Mesenchymal stem cell (in vitro differentiated cells and primary cell): Measurements from ENCODE around the gene GFER.
"Not testable (repeated sequence)": the region's sequence is repeated elsewhere in the genome, so short reads cannot be mapped to it uniquely, and the experiment has no call there.

Experiments used
- DNase-seq: peaks from one replicate; pipeline ENCODE4 v3.0.0-alpha.2; 2013
- H2AFZ ChIP-seq: one replicate; pipeline ENCODE4 v1.6.1; 2013; ENCODE audit warnings: low read depth, mild to moderate bottlenecking, control low read depth, inconsistent platforms, low read length, moderate library complexity
- H2AK5ac ChIP-seq: 2 replicates; pipeline ENCODE4 v1.6.1; 2013; ENCODE audit warnings: low read length, moderate library complexity, mild to moderate bottlenecking, inconsistent platforms; ENCODE audit not compliant: severe bottlenecking
- H2BK120ac ChIP-seq: one replicate; pipeline ENCODE4 v1.6.1; 2013; ENCODE audit warnings: low read depth, mild to moderate bottlenecking, inconsistent platforms, low read length, moderate library complexity
- H2BK12ac ChIP-seq, 2 experiments: one replicate each; pipeline ENCODE4 v1.6.1; 2013; ENCODE audit warnings: inconsistent platforms in 2 of 2, low read length in 2 of 2, mild to moderate bottlenecking in 2 of 2, moderate library complexity in 2 of 2, control low read depth in 1 of 2
- H2BK15ac ChIP-seq: one replicate; pipeline ENCODE4 v1.6.1; 2013; ENCODE audit warnings: mild to moderate bottlenecking, low read depth, inconsistent platforms; ENCODE audit not compliant: poor library complexity, severe bottlenecking
- H2BK5ac ChIP-seq: 2 replicates; pipeline ENCODE4 v1.6.1; 2013; ENCODE audit warnings: low read depth, mild to moderate bottlenecking, low read length, control low read depth, inconsistent platforms; ENCODE audit not compliant: poor library complexity, severe bottlenecking
- H3K14ac ChIP-seq, 2 experiments: one replicate each; pipeline ENCODE4 v1.6.1; 2013; ENCODE audit warnings: inconsistent platforms in 2 of 2, low read length in 2 of 2, control low read depth in 1 of 2, mild to moderate bottlenecking in 1 of 2, moderate library complexity in 1 of 2
- H3K18ac ChIP-seq, 2 experiments: one replicate each; pipeline ENCODE4 v1.6.1; 2013; ENCODE audit warnings: inconsistent platforms in 2 of 2, low read length in 2 of 2, control low read depth in 1 of 2, low read depth in 1 of 2, mild to moderate bottlenecking in 1 of 2
- H3K23ac ChIP-seq, 2 experiments: one replicate each; pipeline ENCODE4 v1.6.1; 2013; ENCODE audit warnings: inconsistent platforms in 2 of 2, low read length in 2 of 2, mild to moderate bottlenecking in 2 of 2, moderate library complexity in 2 of 2, control low read depth in 1 of 2
- H3K27ac ChIP-seq: 2 replicates; pipeline ENCODE4 v1.5.1; 2013; ENCODE audit warnings: mild to moderate bottlenecking, moderate library complexity, low read length, control low read depth, inconsistent platforms; ENCODE audit not compliant: poor library complexity, severe bottlenecking
- H3K27me3 ChIP-seq, 2 experiments: 2 replicates each; pipeline versions ENCODE4 v1.6.1 to v1.7.0; 2013; ENCODE audit warnings: low read length in 2 of 2, mild to moderate bottlenecking in 2 of 2, moderate library complexity in 2 of 2, control low read depth in 1 of 2, inconsistent platforms in 1 of 2; ENCODE audit not compliant: control insufficient read depth in 1 of 2, insufficient read depth in 1 of 2
- H3K36me3 ChIP-seq, 2 experiments: 2 replicates each; pipeline versions ENCODE4 v1.6.1 to v1.7.0; 2013; ENCODE audit warnings: low read length in 2 of 2, control low read depth in 1 of 2, inconsistent platforms in 1 of 2, low read depth in 1 of 2, mild to moderate bottlenecking in 1 of 2; ENCODE audit not compliant: insufficient read depth in 2 of 2, control insufficient read depth in 1 of 2
- H3K4ac ChIP-seq, 2 experiments: one replicate each; pipeline ENCODE4 v1.6.1; 2013; ENCODE audit warnings: inconsistent platforms in 2 of 2, low read length in 2 of 2, mild to moderate bottlenecking in 2 of 2, moderate library complexity in 2 of 2, control low read depth in 1 of 2, low read depth in 1 of 2
- H3K4me1 ChIP-seq: 2 replicates; pipeline ENCODE4 v1.6.1; 2013; ENCODE audit warnings: low read depth, low read length, control low read depth; ENCODE audit not compliant: control insufficient read depth, insufficient read depth
- H3K4me2 ChIP-seq: 2 replicates; pipeline ENCODE4 v1.6.1; 2013; ENCODE audit warnings: low read length, mild to moderate bottlenecking, inconsistent platforms; ENCODE audit not compliant: poor library complexity, severe bottlenecking
- H3K4me3 ChIP-seq, 2 experiments: 2 replicates each; pipeline versions ENCODE4 v1.5.1 to v1.7.0; 2013; ENCODE audit warnings: low read length in 2 of 2, mild to moderate bottlenecking in 2 of 2, control low read depth in 1 of 2, low read depth in 1 of 2; ENCODE audit not compliant: insufficient read depth in 1 of 2
- H3K79me1 ChIP-seq: replicated peaks from 2 replicates; pipeline ENCODE4 v1.6.1; 2013; ENCODE audit warnings: mild to moderate bottlenecking, control low read depth, low read length, inconsistent platforms; ENCODE audit not compliant: poor library complexity, severe bottlenecking
- H3K9ac ChIP-seq: 2 replicates; pipeline ENCODE4 v1.7.0; 2013; ENCODE audit warnings: mild to moderate bottlenecking, low read length, moderate library complexity
- H3K9me3 ChIP-seq: 2 replicates; pipeline ENCODE4 v1.7.0; 2013; ENCODE audit warnings: mild to moderate bottlenecking, low read length; ENCODE audit not compliant: control insufficient read depth
- H4K8ac ChIP-seq: one replicate; pipeline ENCODE4 v1.6.1; 2013; ENCODE audit warnings: inconsistent platforms, mild to moderate bottlenecking, low read length, moderate library complexity
- H4K91ac ChIP-seq: one replicate; pipeline ENCODE4 v1.6.1; 2013; ENCODE audit warnings: mild to moderate bottlenecking, low read length, inconsistent platforms
- WGBS: methylation state at CpG from one replicate; pipeline ENCODE4 v1.1.7; 2013; ENCODE audit warnings: mixed read lengths; 5-methylcytosine and 5-hydroxymethylcytosine counted together

GFER gene

DNA sequence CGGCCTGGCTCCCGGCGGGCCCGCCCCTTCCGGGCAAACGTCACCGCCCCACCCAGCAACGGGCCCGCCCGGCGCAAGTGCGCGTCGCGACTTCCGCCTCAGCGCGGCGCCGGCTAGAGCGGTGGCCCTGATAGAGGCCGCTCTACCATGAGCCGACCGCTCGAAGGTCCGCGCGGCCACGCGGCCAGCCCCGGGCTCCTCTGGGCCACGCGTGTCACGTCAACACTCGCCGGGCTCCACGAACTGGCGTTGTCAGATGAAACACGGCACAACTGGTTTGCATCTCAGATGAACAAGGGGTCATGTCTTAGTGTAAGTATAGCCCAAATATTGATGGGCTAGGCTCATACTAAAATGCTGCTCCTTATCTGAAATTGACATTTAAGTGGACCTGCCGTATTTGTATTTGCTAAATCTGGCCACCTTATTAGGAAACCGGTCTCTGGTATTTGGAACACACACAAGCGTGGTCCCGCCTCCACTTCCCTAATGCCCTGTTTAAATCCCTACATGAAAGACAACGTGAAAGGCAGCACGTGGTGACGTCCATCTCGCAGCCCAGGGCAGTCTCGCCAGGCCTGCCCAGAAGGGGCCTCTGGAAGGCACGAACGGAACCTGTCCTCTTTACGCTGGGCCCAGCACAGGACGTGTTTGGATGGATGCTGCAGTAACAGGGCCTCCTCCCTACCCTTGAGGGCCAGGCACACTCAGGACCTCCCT, 26.0 kb downstream of the GFER start, which contains the start of gene ZNF598:
TSS of gene ZNF598 (minus strand) at position 31 of the 720 bp plus-strand sequence.
- 5% methylated on average over 52 of the region's 52 CpGs for WGBS
- Histone ChIP-seq H2AFZ (no peak within 1 kb of the TSS), H2BK5ac (peak within 1 kb of the TSS; percentile 76), H3K4me2 (peak within 1 kb of the TSS; percentile 58), H4K91ac (peak within 1 kb of the TSS; percentile 87), H3K4ac (peak within 1 kb of the TSS; percentile 88 to 90), H3K9ac (peak within 1 kb of the TSS; percentile 99), H3K14ac (peak within 1 kb of the TSS in 1 of 2 experiments; percentile 76), H3K18ac (peak within 1 kb of the TSS; percentile 92 to 93), H3K27ac (peak within 1 kb of the TSS; percentile 51), H2BK12ac (peak within 1 kb of the TSS in 1 of 2 experiments; percentile 45), H3K27me3 (no peaks in the 10 kb centered on the region), H3K79me1 (peaks cover 5% of the 10 kb centered on the region), H3K9me3 (no peaks in the 10 kb centered on the region), H2BK15ac (peak within 1 kb of the TSS; percentile 68), H2BK120ac (peak within 1 kb of the TSS; percentile 27), H4K8ac (peak within 1 kb of the TSS; percentile 98), H3K36me3 (peaks cover 0 to 27% of the 10 kb centered on the region in 2 experiments), H3K4me1 (peaks cover 41% of the 10 kb centered on the region), H3K4me3 (peak within 1 kb of the TSS; percentile 88 to 94), H3K23ac (peak within 1 kb of the TSS in 1 of 2 experiments; percentile 30), H2AK5ac (peak within 1 kb of the TSS; percentile 67)
- peak; percentile 88 for DNase-seq

GRCh38 chr16:2011726-2012125, 27.7 kb downstream of the GFER start:
- peaks cover 0 to 12% of the 10 kb centered on the region in 2 experiments for H3K36me3 ChIP-seq

GRCh38 chr16:2013527-2013926, 29.5 kb downstream of the GFER start:
- Histone ChIP-seq H3K23ac (no peak overlapping the region), H3K79me1 (peaks cover 5% of the 10 kb centered on the region), H3K9me3 (no peaks in the 10 kb centered on the region), H2BK15ac (no peak overlapping the region), H2AK5ac (no peak overlapping the region), H2AFZ (no peak overlapping the region), H3K4ac (no peak overlapping the region), H3K4me1 (peaks cover 9% of the 10 kb centered on the region), H3K36me3 (no peaks in the 10 kb centered on the region), H4K91ac (no peak overlapping the region), H2BK5ac (no peak overlapping the region), H3K27ac (no peak overlapping the region), H4K8ac (no peak overlapping the region), H2BK120ac (no peak overlapping the region), H3K4me3 (no peak overlapping the region), H3K18ac (peak overlapping the region in 1 of 2 experiments; percentile 19), H3K14ac (no peak overlapping the region), H3K27me3 (peaks cover 3 to 5% of the 10 kb centered on the region in 2 experiments), H2BK12ac (no peak overlapping the region), H3K9ac (no peak overlapping the region), H3K4me2 (no peak overlapping the region)
- no peak for DNase-seq
- WGBS = 85% methylated on average over 14 of the region's 15 CpGs

More at GRCh38 chr16:2011726-2012125, 27.7 kb downstream of the GFER start:
- H3K4me1 ChIP-seq = peaks cover 25% of the 10 kb centered on the region
- not testable (repeated sequence) for H3K27ac ChIP-seq, H3K18ac ChIP-seq, H3K27me3 ChIP-seq, H2BK12ac ChIP-seq, H3K23ac ChIP-seq, H3K4me3 ChIP-seq, H2BK15ac ChIP-seq, H3K4me2 ChIP-seq, H3K79me1 ChIP-seq, H3K9ac ChIP-seq, H4K91ac ChIP-seq, H2BK5ac ChIP-seq, H3K4ac ChIP-seq, H2BK120ac ChIP-seq, H2AK5ac ChIP-seq, DNase-seq, H2AFZ ChIP-seq, H4K8ac ChIP-seq, H3K9me3 ChIP-seq, H3K14ac ChIP-seq
- 67% methylated on average over 3 of the region's 9 CpGs for WGBS

GRCh38 chr16:2015117-2015946, 31.3 kb downstream of the GFER start:
- H3K79me1 ChIP-seq = peaks cover 4% of the 10 kb centered on the region
- 80% methylated on average over 20 of the region's 24 CpGs for WGBS
- H3K23ac ChIP-seq = no peak overlapping the region
- no peak overlapping the region for H3K27ac ChIP-seq
- no peak overlapping the region for H2BK5ac ChIP-seq
- no peak overlapping the region for H3K9ac ChIP-seq
- no peak overlapping the region for H2AFZ ChIP-seq
- H2BK12ac ChIP-seq = no peak overlapping the region
- peak overlapping the region; percentile 82 for H4K91ac ChIP-seq
- H3K4me2 ChIP-seq = no peak overlapping the region
- no peaks in the 10 kb centered on the region for H3K36me3 ChIP-seq
- no peak overlapping the region for H3K4ac ChIP-seq
- no peak overlapping the region for H3K14ac ChIP-seq
- H2BK120ac ChIP-seq = no peak overlapping the region
- DNase-seq = peak; percentile 60
- no peak overlapping the region for H3K18ac ChIP-seq
- peak overlapping the region; percentile 94 for H4K8ac ChIP-seq
- peaks cover 14 to 20% of the 10 kb centered on the region in 2 experiments for H3K27me3 ChIP-seq
- no peak overlapping the region for H2BK15ac ChIP-seq
- H3K4me1 ChIP-seq = peaks cover 17% of the 10 kb centered on the region
- H3K9me3 ChIP-seq = no peaks in the 10 kb centered on the region
- H3K4me3 ChIP-seq = no peak overlapping the region
- no peak overlapping the region for H2AK5ac ChIP-seq
